Activated B cell treated with CpG ODN at 0.5 μM for 24 hours (primary cell): ENCODE data around the gene IPCEF1. TPM values are rescaled to one million over a fixed set of nuclear protein-coding genes. Genes with fewer than 3 reads are reported as not detected.
A peak's percentile ranks its signal among the peaks of the same experiment; 100 is the strongest.

Experiments
- ATAC-seq: fragments of 200-7000 bp; cut with Tn5 transposase; one replicate; pipeline ENCODE4 v1.10.0; 2021; ENCODE audit warnings: low read depth, mild to moderate bottlenecking, moderate library complexity
- CTCF ChIA-PET: fragments of 350-600 bp; sonication (Branson Sonifier 250); formaldehyde crosslinking; loops from one replicate; lab custom pipeline; 2021; ENCODE audit warnings: antibody characterized with exemption; lab: Charles Lee
- POLR2A ChIA-PET: fragments of 350-600 bp; sonication (Branson Sonifier 250); formaldehyde crosslinking; loops from one replicate; lab custom pipeline; 2021; ENCODE audit warnings: antibody characterized with exemption; lab: Charles Lee
- DNase-seq: peaks from one replicate; pipeline ENCODE4 v3.0.0; 2022
- H3K27ac Mint-ChIP-seq: one replicate; pipeline ENCODE4 v1.8.0; 2020; ENCODE audit warnings: mixed read lengths
- H3K27me3 Mint-ChIP-seq: one replicate; pipeline ENCODE4 v1.8.0; 2021; ENCODE audit warnings: mixed read lengths
- H3K36me3 Mint-ChIP-seq: one replicate; pipeline ENCODE4 v1.8.0; 2021; ENCODE audit warnings: low read depth, mixed read lengths
- H3K4me1 Mint-ChIP-seq: one replicate; pipeline ENCODE4 v1.8.0; 2021; ENCODE audit warnings: mixed read lengths
- H3K4me3 Mint-ChIP-seq: one replicate; pipeline ENCODE4 v1.8.0; 2020; ENCODE audit warnings: mild to moderate bottlenecking, mixed read lengths
- H3K9me3 Mint-ChIP-seq: one replicate; pipeline ENCODE4 v1.8.0; 2020; ENCODE audit warnings: mixed read lengths
- intact Hi-C: fragments of 100-400 bp; cut with micrococcal nuclease; formaldehyde crosslinking; loops from one replicate; pipeline ENCODE4 v1.15.1; 2024
- total RNA-seq: library from RNA; stranded (reverse); gene quantifications from 2 replicates; pipeline ENCODE4 v1.2.3, GENCODE V29; 2022
- TF ChIP-seq, protein P1 (sequence below): fragments of 200-600 bp; IDR thresholded peaks from one replicate; pipeline ENCODE4 v1.8.0; 2022; ENCODE audit warnings: antibody characterized with exemption, mild to moderate bottlenecking

Gene IPCEF1
- total RNA-seq, 1 donor from 2014 or later, result 2.1 TPM

DNA sequence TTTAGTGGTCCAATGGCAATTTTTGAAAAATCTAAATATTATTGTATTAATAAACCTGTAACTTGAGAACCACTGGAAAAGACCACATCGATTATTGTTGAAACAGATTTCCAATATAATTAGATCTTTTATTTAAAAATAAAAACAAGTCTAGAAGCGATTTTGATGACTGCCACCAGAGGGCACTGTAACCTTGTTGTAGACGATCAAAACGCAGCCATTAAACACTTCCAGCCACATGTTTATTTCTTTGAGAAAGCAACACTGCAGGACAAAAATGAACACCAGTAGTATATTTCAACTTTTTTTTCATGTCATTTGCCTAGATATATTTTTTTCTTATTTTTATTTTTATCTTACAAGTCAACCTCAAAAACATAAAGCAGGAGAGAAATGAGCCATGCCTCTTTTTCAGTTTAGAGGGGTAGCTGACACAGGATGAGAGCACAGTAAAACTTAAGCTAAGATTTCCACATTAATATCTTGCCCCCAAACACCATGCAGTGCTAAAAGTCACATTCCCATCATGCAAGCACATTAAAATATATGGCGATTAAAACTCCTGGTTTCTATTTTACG, 202.1 kb downstream of the IPCEF1 start:
- POLR2A ChIA-PET, result no interaction called here
- TF ChIP-seq, protein P1, sequence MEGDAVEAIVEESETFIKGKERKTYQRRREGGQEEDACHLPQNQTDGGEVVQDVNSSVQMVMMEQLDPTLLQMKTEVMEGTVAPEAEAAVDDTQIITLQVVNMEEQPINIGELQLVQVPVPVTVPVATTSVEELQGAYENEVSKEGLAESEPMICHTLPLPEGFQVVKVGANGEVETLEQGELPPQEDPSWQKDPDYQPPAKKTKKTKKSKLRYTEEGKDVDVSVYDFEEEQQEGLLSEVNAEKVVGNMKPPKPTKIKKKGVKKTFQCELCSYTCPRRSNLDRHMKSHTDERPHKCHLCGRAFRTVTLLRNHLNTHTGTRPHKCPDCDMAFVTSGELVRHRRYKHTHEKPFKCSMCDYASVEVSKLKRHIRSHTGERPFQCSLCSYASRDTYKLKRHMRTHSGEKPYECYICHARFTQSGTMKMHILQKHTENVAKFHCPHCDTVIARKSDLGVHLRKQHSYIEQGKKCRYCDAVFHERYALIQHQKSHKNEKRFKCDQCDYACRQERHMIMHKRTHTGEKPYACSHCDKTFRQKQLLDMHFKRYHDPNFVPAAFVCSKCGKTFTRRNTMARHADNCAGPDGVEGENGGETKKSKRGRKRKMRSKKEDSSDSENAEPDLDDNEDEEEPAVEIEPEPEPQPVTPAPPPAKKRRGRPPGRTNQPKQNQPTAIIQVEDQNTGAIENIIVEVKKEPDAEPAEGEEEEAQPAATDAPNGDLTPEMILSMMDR, result peak; percentile 89
- Mint-ChIP-seq H3K4me1 (peaks cover 23% of the 10 kb centered on the region), H3K36me3 (no peaks in the 10 kb centered on the region), H3K27me3 (peaks cover 1% of the 10 kb centered on the region), H3K4me3 (no peak overlapping the region), H3K9me3 (no peaks in the 10 kb centered on the region), H3K27ac (no peak overlapping the region)
- CTCF ChIA-PET, result interaction anchor here (1.5 to 3.6 kb wide), 3 partner anchors 121 to 215 kb away, joined by 6 to 21 read pairs (median 17); no protein-coding TSS in a partner anchor
- intact Hi-C loops, result loop anchor here (1.0 to 5.0 kb wide), 6 partner anchors 123 to 1292 kb away; no protein-coding TSS in a partner anchor
- DNase-seq, result no peak
- ATAC-seq, result no peak

DNA sequence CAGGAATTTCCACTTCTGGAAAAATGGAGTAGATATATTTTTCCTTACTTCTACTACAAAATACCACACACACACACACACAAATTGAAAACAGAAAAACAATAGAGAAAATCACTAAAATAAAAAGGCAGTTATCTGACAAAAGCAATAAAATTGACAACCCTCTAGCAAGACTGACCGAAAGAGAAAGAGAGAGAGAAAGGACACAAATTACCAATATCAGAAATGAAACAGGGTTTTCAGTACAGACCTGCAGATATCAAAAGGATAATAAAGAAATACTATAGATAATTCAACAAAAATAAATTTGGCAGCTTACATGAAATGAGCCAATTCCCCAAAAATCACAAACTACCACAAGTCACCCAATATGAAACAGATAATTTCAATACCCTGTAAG, 212.8 kb downstream of the IPCEF1 start:
- DNase-seq, result no peak
- Mint-ChIP-seq H3K4me3 (no peak overlapping the region), H3K4me1 (no peaks in the 10 kb centered on the region), H3K36me3 (no peaks in the 10 kb centered on the region), H3K27me3 (no peaks in the 10 kb centered on the region), H3K9me3 (no peaks in the 10 kb centered on the region), H3K27ac (no peak overlapping the region)
- no peak for ATAC-seq
- ChIA-PET CTCF (no interaction called here), POLR2A (no interaction called here)
- TF ChIP-seq, protein P1, result no peak
- intact Hi-C loops, result no loop called here

DNA sequence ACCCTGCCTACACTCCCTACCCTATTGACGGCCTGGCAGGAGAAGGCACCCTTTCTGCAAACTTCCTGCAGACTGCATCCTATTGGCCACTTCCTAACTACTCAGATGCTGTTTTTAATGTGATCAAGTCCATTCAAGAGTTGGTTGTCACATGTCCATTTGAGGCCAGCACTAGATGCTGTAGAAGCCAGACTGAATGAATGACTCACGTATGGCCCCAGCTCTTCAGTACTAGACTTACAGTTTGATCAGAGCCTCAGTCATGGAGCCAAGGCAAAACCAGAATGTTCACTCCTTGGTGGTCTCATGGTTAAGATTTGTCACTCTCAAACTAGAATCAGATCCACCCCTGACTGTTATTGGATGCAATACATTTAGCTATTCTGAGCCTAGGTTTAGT, 215.9 kb downstream of the IPCEF1 start:
- Mint-ChIP-seq H3K4me3 (no peak overlapping the region), H3K4me1 (no peaks in the 10 kb centered on the region), H3K36me3 (no peaks in the 10 kb centered on the region), H3K27ac (no peak overlapping the region), H3K9me3 (no peaks in the 10 kb centered on the region), H3K27me3 (no peaks in the 10 kb centered on the region)
- intact Hi-C loops, result no loop called here
- ATAC-seq (no peak), DNase-seq (no peak)
- ChIA-PET CTCF (no interaction called here), POLR2A (no interaction called here)
- TF ChIP-seq, protein P1, result no peak

DNA sequence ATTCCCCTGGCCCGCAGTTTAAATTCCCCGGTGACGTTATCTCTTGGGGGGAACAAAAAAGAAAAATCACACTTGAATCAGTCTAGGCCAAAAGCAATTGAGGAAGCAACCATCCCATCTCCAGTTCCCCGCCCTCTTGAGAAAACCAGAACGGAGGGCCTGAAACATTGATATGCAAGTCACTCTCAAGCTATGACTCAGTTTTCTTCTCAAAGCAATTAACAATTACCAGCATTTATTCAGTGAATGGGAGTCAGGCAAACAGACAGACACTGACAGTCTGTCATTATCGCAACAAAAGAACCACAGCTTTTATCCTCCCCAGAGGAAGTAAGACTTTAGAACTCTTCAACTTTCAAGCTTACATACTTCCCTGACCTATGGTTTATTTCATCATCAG, 216.7 kb downstream of the IPCEF1 start:
- no peaks in the 10 kb centered on the region for H3K27me3 Mint-ChIP-seq
- no peaks in the 10 kb centered on the region for H3K9me3 Mint-ChIP-seq
- TF ChIP-seq, protein P1, result no peak
- no peak for DNase-seq
- ChIA-PET CTCF (no interaction called here), POLR2A (no interaction called here)
- no peak overlapping the region for H3K27ac Mint-ChIP-seq
- H3K4me1 Mint-ChIP-seq, result no peaks in the 10 kb centered on the region
- ATAC-seq, result no peak
- no peak overlapping the region for H3K4me3 Mint-ChIP-seq
- intact Hi-C loops, result no loop called here
- H3K36me3 Mint-ChIP-seq, result no peaks in the 10 kb centered on the region

DNA sequence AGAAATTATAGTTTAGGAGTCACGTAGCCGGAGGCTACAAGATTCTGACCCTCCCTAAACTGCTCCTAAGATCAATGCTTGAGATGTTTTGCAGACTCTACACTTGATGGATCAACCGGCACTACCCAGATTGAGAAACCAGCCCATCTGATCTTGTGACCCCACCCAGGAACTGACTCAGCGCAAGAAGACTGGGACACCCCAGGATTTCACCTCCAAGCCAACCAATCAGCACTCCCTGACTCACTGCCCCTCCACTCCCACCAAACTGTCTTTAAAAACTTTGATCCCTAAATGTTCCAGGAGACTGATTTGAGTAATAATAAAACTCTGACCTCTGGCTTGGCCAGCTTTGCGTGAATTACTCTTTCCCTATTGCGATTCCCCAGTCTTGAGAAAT, 217.8 kb downstream of the IPCEF1 start:
- ATAC-seq, result no peak
- TF ChIP-seq, protein P1, result no peak
- H3K27ac Mint-ChIP-seq, result no peak overlapping the region
- no peaks in the 10 kb centered on the region for H3K9me3 Mint-ChIP-seq
- intact Hi-C loops, result no loop called here
- H3K36me3 Mint-ChIP-seq, result no peaks in the 10 kb centered on the region
- H3K27me3 Mint-ChIP-seq, result no peaks in the 10 kb centered on the region
- POLR2A ChIA-PET, result no interaction called here
- no peaks in the 10 kb centered on the region for H3K4me1 Mint-ChIP-seq
- H3K4me3 Mint-ChIP-seq, result no peak overlapping the region
- CTCF ChIA-PET, result no interaction called here
- DNase-seq, result no peak
